ENCODE measurements around the gene FAAH2. TPM values are rescaled to one million over a fixed set of nuclear protein-coding genes. Genes with fewer than 3 reads are reported as not detected.

Gene FAAH2, protein sequence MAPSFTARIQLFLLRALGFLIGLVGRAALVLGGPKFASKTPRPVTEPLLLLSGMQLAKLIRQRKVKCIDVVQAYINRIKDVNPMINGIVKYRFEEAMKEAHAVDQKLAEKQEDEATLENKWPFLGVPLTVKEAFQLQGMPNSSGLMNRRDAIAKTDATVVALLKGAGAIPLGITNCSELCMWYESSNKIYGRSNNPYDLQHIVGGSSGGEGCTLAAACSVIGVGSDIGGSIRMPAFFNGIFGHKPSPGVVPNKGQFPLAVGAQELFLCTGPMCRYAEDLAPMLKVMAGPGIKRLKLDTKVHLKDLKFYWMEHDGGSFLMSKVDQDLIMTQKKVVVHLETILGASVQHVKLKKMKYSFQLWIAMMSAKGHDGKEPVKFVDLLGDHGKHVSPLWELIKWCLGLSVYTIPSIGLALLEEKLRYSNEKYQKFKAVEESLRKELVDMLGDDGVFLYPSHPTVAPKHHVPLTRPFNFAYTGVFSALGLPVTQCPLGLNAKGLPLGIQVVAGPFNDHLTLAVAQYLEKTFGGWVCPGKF
- not detected in 2 replicates for total RNA-seq

DNA sequence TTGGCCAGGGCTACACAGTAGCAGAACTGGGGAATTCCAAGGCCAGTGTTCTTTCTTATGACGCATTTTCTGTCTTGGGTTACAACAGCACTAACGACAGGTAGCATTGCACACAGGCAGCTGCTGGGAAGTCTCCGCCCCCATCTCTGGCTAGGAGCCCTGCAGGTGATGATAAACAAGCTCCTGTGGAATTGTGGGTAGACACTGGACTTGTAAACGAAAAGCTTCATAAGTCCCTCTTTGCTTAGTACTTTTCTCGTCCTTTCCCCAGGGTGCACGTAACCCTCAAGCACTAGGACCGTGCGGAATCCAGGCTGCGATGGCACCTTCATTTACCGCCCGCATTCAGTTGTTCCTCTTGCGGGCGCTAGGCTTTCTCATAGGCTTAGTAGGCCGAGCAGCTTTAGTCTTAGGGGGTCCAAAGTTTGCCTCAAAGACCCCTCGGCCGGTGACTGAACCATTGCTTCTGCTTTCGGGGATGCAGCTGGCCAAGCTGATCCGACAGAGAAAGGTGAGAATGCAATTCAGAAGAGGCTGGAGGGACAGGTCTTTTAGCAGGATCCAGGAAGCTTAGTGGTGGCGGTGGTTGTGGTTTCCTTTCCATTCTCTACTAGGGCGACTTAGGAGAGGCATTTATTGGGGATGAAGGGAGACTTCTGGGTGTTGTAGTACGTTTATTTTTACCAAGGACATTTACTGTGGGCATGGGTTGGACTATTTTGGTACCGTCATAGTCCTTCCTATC lies at the start of gene FAAH2:
FAAH2 (plus strand) TSS at position 200 of the 745 bp plus-strand sequence; CDS start at position 320, 120 bp downstream.

Other genes starting within 250 kb of the FAAH2 start
- 6.5 and 9.7 TPM in 2 replicates for gene SPIN2B, start 165.2 kb upstream of the FAAH2 start, total RNA-seq
- gene SPIN2A, start 149.3 kb upstream of the FAAH2 start, total RNA-seq = 0.37 and 0.44 TPM in 2 replicates

All from uterine smooth muscle cell (primary cell).